AG04449 (cell line): Measurements from ENCODE around the gene ARHGAP15.

Experiments used
- CTCF ChIA-PET: fragments of 350-600 bp; formaldehyde crosslinking; extraction: SDS; loops from one replicate; lab custom pipeline; 2021; ENCODE audit warnings: antibody characterized with exemption; lab: Yijun Ruan, JAX
- POLR2A ChIA-PET: fragments of 400-600, 350-600 bp; formaldehyde crosslinking; extraction: SDS; loops from one replicate; lab custom pipeline; 2020; ENCODE audit warnings: antibody characterized with exemption, inconsistent platforms; lab: Yijun Ruan, JAX
- DNase-seq: peaks from one replicate; pipeline ENCODE4 v3.0.0-alpha.2; 2010; ENCODE audit warnings: low read depth, low spot score
- H3K4me3 ChIP-seq: 2 replicates; pipeline ENCODE4 v1.5.1; 2011; ENCODE audit warnings: low read depth, mild to moderate bottlenecking, control low read depth, low read length
- CTCF ChIP-seq: IDR thresholded peaks from one replicate; pipeline ENCODE4 v1.5.1; 2011; ENCODE audit warnings: mild to moderate bottlenecking, moderate library complexity, low read length, control low read depth, inconsistent platforms; ENCODE audit not compliant: insufficient read depth; ENCODE audit errors: missing control alignments

The ARHGAP15 gene

GRCh38 chr2:143169105-143169504 is 39.9 kb downstream of the ARHGAP15 start:
- H3K4me3 ChIP-seq: no peak overlapping the region
- DNase-seq: no peak
- POLR2A ChIA-PET: no interaction called here
- CTCF ChIA-PET: no interaction called here
- TF ChIP-seq CTCF: no peak

DNA sequence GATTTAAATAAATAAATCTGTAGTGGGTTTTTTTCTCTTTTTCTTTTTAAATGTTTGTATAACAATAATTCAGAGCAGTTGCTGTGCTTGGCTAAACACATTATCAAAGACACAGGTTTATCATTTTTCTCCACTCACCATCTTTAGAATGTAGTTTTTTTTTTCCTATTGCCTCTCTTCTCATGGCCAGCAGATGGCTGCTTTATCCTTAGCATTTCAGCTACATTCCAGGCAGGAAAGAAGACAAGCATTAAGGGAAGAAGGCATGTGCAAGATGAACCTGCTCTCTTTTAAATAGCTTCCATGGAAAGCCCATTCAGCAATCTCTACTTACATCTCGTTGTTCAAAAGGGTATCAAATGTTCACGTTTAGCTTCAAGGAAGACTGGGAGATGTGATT is 42.6 kb downstream of the ARHGAP15 start:
- ChIA-PET POLR2A (no interaction called here), CTCF (interaction anchor here (1.0 kb wide), 1 partner anchor 18 kb away, joined by 3 read pairs; no protein-coding TSS in a partner anchor)
- TF ChIP-seq CTCF: peak; percentile 33
- no peak for DNase-seq
- no peak overlapping the region for H3K4me3 ChIP-seq

DNA sequence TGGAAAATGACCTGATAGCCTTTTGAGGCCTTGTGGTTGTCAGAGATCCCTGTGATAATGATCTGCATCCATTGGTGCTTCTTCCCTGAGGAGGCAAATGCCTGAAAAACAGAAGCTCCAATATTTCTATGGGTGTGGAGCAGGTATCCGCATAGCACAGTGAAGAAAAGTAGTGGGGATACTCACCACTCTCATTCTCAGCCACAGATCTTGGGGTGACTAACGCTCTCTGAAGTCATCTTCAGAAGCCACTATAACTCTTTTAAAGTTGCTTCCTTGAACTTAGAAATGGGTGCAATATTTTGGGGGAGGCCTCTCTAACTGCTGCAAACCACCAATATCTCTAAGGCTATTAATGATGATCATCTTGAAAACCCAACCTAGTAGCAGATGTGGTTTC is 46.2 kb downstream of the ARHGAP15 start:
- POLR2A ChIA-PET: no interaction called here

GRCh38 chr2:143176606-143177005 is 47.4 kb downstream of the ARHGAP15 start:
- no peak for TF ChIP-seq CTCF
- POLR2A ChIA-PET: no interaction called here
- CTCF ChIA-PET: interaction anchor here (1.1 kb wide), 1 partner anchor 63 kb away, joined by 3 read pairs; no protein-coding TSS in a partner anchor
- DNase-seq: no peak
- H3K4me3 ChIP-seq: no peak overlapping the region

More for the DNA sequence above, 46.2 kb downstream of the ARHGAP15 start:
- no peak for DNase-seq
- H3K4me3 ChIP-seq: no peak overlapping the region
- CTCF ChIA-PET: no interaction called here
- no peak for TF ChIP-seq CTCF

- CTCF ChIA-PET: interaction anchor here (1.1 kb wide), 1 partner anchor 64 kb away, joined by 3 read pairs; no protein-coding TSS in a partner anchor
- no peak overlapping the region for H3K4me3 ChIP-seq
- no peak for DNase-seq
- POLR2A ChIA-PET: no interaction called here
- no peak for TF ChIP-seq CTCF
These were observed 48.0 kb downstream of the ARHGAP15 start for GRCh38 chr2:143177096-143177786.

- TF ChIP-seq CTCF: no peak
- POLR2A ChIA-PET: no interaction called here
- CTCF ChIA-PET: interaction anchor here (1.6 kb wide), 1 partner anchor 19 kb away, joined by 4 read pairs; no protein-coding TSS in a partner anchor
- H3K4me3 ChIP-seq: no peak overlapping the region
- DNase-seq: no peak
These were observed 52.3 kb downstream of the ARHGAP15 start for GRCh38 chr2:143181494-143181893.
